ENCODE results near the gene ITPRIP.

The ITPRIP gene

GRCh38 chr10:104291439-104291951 is 46.8 kb downstream of the ITPRIP start (continued):
- TF ChIP-seq ZSCAN16 (tag by site-specific recombination; IDR thresholded peaks at IDR 0.05) (no peak), ZNF391 (tag by site-specific recombination; IDR thresholded peaks at IDR 0.05; ENCODE audit: borderline replicate concordance, low read depth) (no peak), ZNF302 (tag by site-specific recombination; IDR thresholded peaks at IDR 0.05; ENCODE audit: low read depth) (no peak), ZNF670 (tag by site-specific recombination; IDR thresholded peaks at IDR 0.05; ENCODE audit: low read depth) (no peak), ZNF24 (tag by site-specific recombination; IDR thresholded peaks at IDR 0.05) (0 out of 2 replicates have a peak, but pooled peaks have one; percentile 34), ZNF48 (tag by site-specific recombination; IDR thresholded peaks at IDR 0.05) (no peak), PRDM10 (tag by site-specific recombination; IDR thresholded peaks at IDR 0.05) (peak; percentile 76), SP7 (tag by site-specific recombination; IDR thresholded peaks at IDR 0.05) (peak; percentile 35; the same call in 1 of the 2 replicates), ZNF654 (tag by site-specific recombination; IDR thresholded peaks at IDR 0.05; ENCODE audit: low read depth) (peak; percentile 74), ZNF350 (tag by site-specific recombination; IDR thresholded peaks at IDR 0.05) (no peak), ZNF776 (tag by site-specific recombination; IDR thresholded peaks at IDR 0.05; ENCODE audit: borderline replicate concordance) (no peak), ZNF521 (tag by site-specific recombination; IDR thresholded peaks at IDR 0.05) (no peak), FEZF1 (tag by site-specific recombination; IDR thresholded peaks at IDR 0.05) (no peak), ZBTB26 (tag by site-specific recombination; optimal IDR thresholded peaks at IDR 0.05) (peak; percentile 14), ZNF513 (tag by site-specific recombination; IDR thresholded peaks at IDR 0.05) (peak; percentile 28; the same call in 1 of the 2 replicates), ZNF10 (tag by site-specific recombination; IDR thresholded peaks at IDR 0.05) (no peak), ZNF19 (tag by site-specific recombination; IDR thresholded peaks at IDR 0.05; ENCODE audit: low read depth) (no peak), ZNF660 (tag by site-specific recombination; IDR thresholded peaks at IDR 0.05) (peak; percentile 94), ZSCAN18 (tag by site-specific recombination; IDR thresholded peaks at IDR 0.05) (no peak), ZBTB48 (tag by site-specific recombination; IDR thresholded peaks at IDR 0.05) (no peak), RBAK (tag by site-specific recombination; IDR thresholded peaks at IDR 0.05) (no peak), ZBTB44 (tag by site-specific recombination; IDR thresholded peaks at IDR 0.05) (no peak), ZNF626 (tag by site-specific recombination; IDR thresholded peaks at IDR 0.05) (no peak), KLF8 (tag by site-specific recombination; IDR thresholded peaks at IDR 0.05) (no peak), TSHZ1 (tag by site-specific recombination; IDR thresholded peaks at IDR 0.05; ENCODE audit: borderline replicate concordance) (no peak), ZNF629 (tag by site-specific recombination; IDR thresholded peaks at IDR 0.05) (0 out of 2 replicates have a peak, but pooled peaks have one; percentile 46), ZNF37A (tag by site-specific recombination; IDR thresholded peaks at IDR 0.05) (no peak), ZSCAN30 (tag by site-specific recombination; IDR thresholded peaks at IDR 0.05) (peak; percentile 69; the same call in 1 of the 2 replicates)
